Neural cell (in vitro differentiated cells): ENCODE measurements around the gene KLHL6. TPM values are rescaled to one million over a fixed set of nuclear protein-coding genes. Genes with fewer than 3 reads are reported as not detected.
A peak's percentile ranks its signal among the peaks of the same experiment; 100 is the strongest.

Experiments
- H2AFZ ChIP-seq: fragments of 200-600, 300-800 bp; sonication (generic), shearing (Covaris generic); 2 replicates; pipeline ENCODE4 v1.6.0; 2014; ENCODE audit warnings: low read depth, mild to moderate bottlenecking, antibody characterized with exemption, low read length, moderate library complexity
- H3F3A ChIP-seq: fragments of 200-600 bp; shearing (Covaris generic); 2 replicates; pipeline ENCODE4 v1.6.1; 2016; ENCODE audit warnings: mild to moderate bottlenecking, moderate library complexity, mixed read lengths, antibody characterized with exemption, low read length; ENCODE audit not compliant: insufficient read depth, poor library complexity, severe bottlenecking
- H3K27ac ChIP-seq: fragments of 200-600, 300-800 bp; sonication (generic), shearing (Covaris generic); 2 replicates; pipeline ENCODE4 v1.5.1; 2014; ENCODE audit warnings: mild to moderate bottlenecking, low read length, moderate library complexity
- H3K27me3 ChIP-seq: fragments of 300-800, 200-600 bp; sonication (generic), shearing (Covaris generic); 2 replicates; pipeline ENCODE4 v1.6.0; 2014; ENCODE audit warnings: mild to moderate bottlenecking, low read depth, low read length, moderate library complexity; ENCODE audit not compliant: insufficient read depth
- H3K36me3 ChIP-seq: fragments of 300-800, 200-600 bp; sonication (generic), shearing (Covaris generic); 2 replicates; pipeline ENCODE4 v1.5.1; 2014; ENCODE audit warnings: mild to moderate bottlenecking, antibody characterized with exemption, low read length, moderate library complexity; ENCODE audit not compliant: insufficient read depth
- H3K4me2 ChIP-seq: fragments of 300-800, 200-600 bp; sonication (generic), shearing (Covaris generic); 2 replicates; pipeline ENCODE4 v1.6.0; 2014; ENCODE audit warnings: mild to moderate bottlenecking, low read length
- H3K4me3 ChIP-seq: fragments of 300-800, 200-600 bp; sonication (generic), shearing (Covaris generic); 2 replicates; pipeline ENCODE4 v1.5.1; 2014; ENCODE audit warnings: mild to moderate bottlenecking, low read length, moderate library complexity
- H3K79me2 ChIP-seq: fragments of 200-600 bp; shearing (Covaris generic); replicated peaks from 2 replicates; pipeline ENCODE4 v1.6.0; 2014; ENCODE audit warnings: mild to moderate bottlenecking, low read length, moderate library complexity; ENCODE audit not compliant: insufficient read depth
- H3K9ac ChIP-seq: fragments of 300-800, 200-600 bp; sonication (generic), shearing (Covaris generic); 2 replicates; pipeline ENCODE4 v1.6.1; 2016; ENCODE audit warnings: mild to moderate bottlenecking, low read length, mixed read lengths
- H3K9me2 ChIP-seq: fragments of 200-600 bp; shearing (Covaris generic); 2 replicates; pipeline ENCODE4 v1.6.1; 2016; ENCODE audit warnings: mild to moderate bottlenecking, low read length, mixed read lengths; ENCODE audit not compliant: insufficient read depth
- H3K9me3 ChIP-seq: fragments of 200-600, 300-800 bp; sonication (generic), shearing (Covaris generic); 2 replicates; pipeline ENCODE4 v1.6.1; 2016; ENCODE audit warnings: mild to moderate bottlenecking, mixed run types, low read length, moderate library complexity, mixed read lengths
- H4K20me1 ChIP-seq: fragments of 200-600 bp; shearing (Covaris generic); 2 replicates; pipeline ENCODE4 v1.6.1; 2016; ENCODE audit warnings: mild to moderate bottlenecking, mixed run types; ENCODE audit not compliant: insufficient read depth
- EP300 ChIP-seq: fragments of 450-650 bp; conservative IDR thresholded peaks from 2 replicates; pipeline ENCODE4 v1.6.1; 2014; ENCODE audit warnings: antibody characterized with exemption, mild to moderate bottlenecking, moderate library complexity; ENCODE audit not compliant: poor library complexity, severe bottlenecking
- EZH2 ChIP-seq: fragments of 200-600, 300-800 bp; shearing (Covaris generic), sonication (generic); IDR thresholded peaks from 2 replicates; pipeline ENCODE4 v1.6.1; 2014; ENCODE audit warnings: antibody characterized with exemption, low read length, borderline replicate concordance, mild to moderate bottlenecking; ENCODE audit not compliant: insufficient read depth, poor library complexity, severe bottlenecking
- MXI1 ChIP-seq: fragments of 450-650 bp; conservative IDR thresholded peaks from 2 replicates; pipeline ENCODE4 v1.6.1; 2014; ENCODE audit warnings: antibody characterized with exemption, mild to moderate bottlenecking; ENCODE audit not compliant: poor library complexity, severe bottlenecking
- POLR2AphosphoS5 ChIP-seq: IDR thresholded peaks from 2 replicates; pipeline ENCODE4 v1.6.1; 2012
- RAD21 ChIP-seq: fragments of 450-650 bp; conservative IDR thresholded peaks from 2 replicates; pipeline ENCODE4 v1.6.1; 2014; ENCODE audit warnings: antibody characterized with exemption, mild to moderate bottlenecking, moderate library complexity
- SMC3 ChIP-seq: fragments of 450-650 bp; conservative IDR thresholded peaks from 2 replicates; pipeline ENCODE4 v1.6.1; 2014; ENCODE audit warnings: antibody characterized with exemption, mild to moderate bottlenecking, moderate library complexity; ENCODE audit not compliant: poor library complexity
- TAF1 ChIP-seq: IDR thresholded peaks from 2 replicates; pipeline ENCODE4 v1.6.1; 2012; ENCODE audit warnings: low read depth
- polyA plus RNA-seq: library from polyadenylated mRNA; depleted of rRNA; stranded (reverse); fragments of >200 nt; gene quantifications from 2 replicates; pipeline ENCODE4 v1.2.3, GENCODE V29; 2014
- TF ChIP-seq, protein P1 (sequence below): IDR thresholded peaks from 2 replicates; pipeline ENCODE4 v1.6.1; 2012; ENCODE audit warnings: borderline replicate concordance
- TF ChIP-seq, protein P2 (sequence below): fragments of 450-650 bp; IDR thresholded peaks from 2 replicates; pipeline ENCODE4 v1.5.1; 2014; ENCODE audit warnings: antibody characterized with exemption, mild to moderate bottlenecking, moderate library complexity; ENCODE audit not compliant: poor library complexity, severe bottlenecking

The KLHL6 gene
- polyA plus RNA-seq, 1 donor from 2014 or later, result not detected

DNA sequence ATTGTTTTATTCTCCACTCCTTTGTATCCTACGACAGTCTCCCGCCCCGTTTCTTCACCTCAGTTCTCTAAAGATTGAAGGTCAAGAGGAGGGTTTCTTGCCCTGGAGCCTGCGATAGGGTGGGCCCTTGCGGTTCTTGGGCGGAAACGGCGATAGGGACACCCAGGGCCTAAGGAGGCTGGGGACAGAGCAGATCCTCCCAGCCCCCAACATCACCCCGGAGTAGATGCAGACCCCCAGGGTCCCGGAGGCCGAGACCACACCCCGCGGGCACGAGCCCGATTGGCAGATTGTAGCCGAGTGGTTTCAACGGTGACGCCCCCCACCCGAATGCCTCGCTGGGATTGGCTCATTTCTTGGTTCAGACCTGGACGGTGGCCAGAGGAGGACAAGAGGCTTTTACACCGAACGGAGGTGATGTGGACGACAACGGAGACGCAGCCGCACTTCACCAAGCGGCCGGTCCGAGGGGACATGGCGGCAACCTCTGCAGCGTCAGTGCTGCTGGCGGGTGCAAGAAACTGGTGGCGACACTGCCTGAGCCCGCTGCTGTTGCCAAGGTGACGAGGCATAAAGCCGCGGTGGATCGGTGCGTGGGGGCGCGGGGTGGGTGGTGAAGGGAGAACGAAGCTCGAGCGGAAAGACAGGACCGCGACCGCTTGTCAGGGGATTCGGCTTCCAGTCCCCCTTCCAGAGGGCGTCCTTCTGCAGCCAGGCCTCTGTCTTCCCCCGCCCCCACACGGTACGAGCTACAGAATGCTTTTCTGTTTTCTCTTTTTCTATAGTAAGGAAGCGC lies 108.1 kb downstream of the KLHL6 start:
- Histone ChIP-seq H3K27ac (peak overlapping the region; percentile 94), H3K36me3 (no peaks in the 10 kb centered on the region), H3K79me2 (peaks cover 40% of the 10 kb centered on the region), H3K9ac (peak overlapping the region; percentile 89), H2AFZ (peak overlapping the region; percentile 98), H3F3A (no peaks in the 10 kb centered on the region), H3K9me3 (no peaks in the 10 kb centered on the region), H4K20me1 (no peaks in the 10 kb centered on the region), H3K4me3 (peak overlapping the region; percentile 84), H3K27me3 (no peaks in the 10 kb centered on the region), H3K4me2 (peak overlapping the region; percentile 97), H3K9me2 (no peaks in the 10 kb centered on the region)
- TF ChIP-seq RAD21, result peak; percentile 48
- TF ChIP-seq TAF1, result peak; percentile 96
- peak; percentile 45 for TF ChIP-seq SMC3
- TF ChIP-seq MXI1, result peak; percentile 88
- peak; percentile 62 for TF ChIP-seq EP300
- no peak for TF ChIP-seq EZH2
- TF ChIP-seq, protein P1, sequence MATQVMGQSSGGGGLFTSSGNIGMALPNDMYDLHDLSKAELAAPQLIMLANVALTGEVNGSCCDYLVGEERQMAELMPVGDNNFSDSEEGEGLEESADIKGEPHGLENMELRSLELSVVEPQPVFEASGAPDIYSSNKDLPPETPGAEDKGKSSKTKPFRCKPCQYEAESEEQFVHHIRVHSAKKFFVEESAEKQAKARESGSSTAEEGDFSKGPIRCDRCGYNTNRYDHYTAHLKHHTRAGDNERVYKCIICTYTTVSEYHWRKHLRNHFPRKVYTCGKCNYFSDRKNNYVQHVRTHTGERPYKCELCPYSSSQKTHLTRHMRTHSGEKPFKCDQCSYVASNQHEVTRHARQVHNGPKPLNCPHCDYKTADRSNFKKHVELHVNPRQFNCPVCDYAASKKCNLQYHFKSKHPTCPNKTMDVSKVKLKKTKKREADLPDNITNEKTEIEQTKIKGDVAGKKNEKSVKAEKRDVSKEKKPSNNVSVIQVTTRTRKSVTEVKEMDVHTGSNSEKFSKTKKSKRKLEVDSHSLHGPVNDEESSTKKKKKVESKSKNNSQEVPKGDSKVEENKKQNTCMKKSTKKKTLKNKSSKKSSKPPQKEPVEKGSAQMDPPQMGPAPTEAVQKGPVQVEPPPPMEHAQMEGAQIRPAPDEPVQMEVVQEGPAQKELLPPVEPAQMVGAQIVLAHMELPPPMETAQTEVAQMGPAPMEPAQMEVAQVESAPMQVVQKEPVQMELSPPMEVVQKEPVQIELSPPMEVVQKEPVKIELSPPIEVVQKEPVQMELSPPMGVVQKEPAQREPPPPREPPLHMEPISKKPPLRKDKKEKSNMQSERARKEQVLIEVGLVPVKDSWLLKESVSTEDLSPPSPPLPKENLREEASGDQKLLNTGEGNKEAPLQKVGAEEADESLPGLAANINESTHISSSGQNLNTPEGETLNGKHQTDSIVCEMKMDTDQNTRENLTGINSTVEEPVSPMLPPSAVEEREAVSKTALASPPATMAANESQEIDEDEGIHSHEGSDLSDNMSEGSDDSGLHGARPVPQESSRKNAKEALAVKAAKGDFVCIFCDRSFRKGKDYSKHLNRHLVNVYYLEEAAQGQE, result peak; percentile 90
- TF ChIP-seq POLR2AphosphoS5, result peak; percentile 91
- TF ChIP-seq, protein P2, sequence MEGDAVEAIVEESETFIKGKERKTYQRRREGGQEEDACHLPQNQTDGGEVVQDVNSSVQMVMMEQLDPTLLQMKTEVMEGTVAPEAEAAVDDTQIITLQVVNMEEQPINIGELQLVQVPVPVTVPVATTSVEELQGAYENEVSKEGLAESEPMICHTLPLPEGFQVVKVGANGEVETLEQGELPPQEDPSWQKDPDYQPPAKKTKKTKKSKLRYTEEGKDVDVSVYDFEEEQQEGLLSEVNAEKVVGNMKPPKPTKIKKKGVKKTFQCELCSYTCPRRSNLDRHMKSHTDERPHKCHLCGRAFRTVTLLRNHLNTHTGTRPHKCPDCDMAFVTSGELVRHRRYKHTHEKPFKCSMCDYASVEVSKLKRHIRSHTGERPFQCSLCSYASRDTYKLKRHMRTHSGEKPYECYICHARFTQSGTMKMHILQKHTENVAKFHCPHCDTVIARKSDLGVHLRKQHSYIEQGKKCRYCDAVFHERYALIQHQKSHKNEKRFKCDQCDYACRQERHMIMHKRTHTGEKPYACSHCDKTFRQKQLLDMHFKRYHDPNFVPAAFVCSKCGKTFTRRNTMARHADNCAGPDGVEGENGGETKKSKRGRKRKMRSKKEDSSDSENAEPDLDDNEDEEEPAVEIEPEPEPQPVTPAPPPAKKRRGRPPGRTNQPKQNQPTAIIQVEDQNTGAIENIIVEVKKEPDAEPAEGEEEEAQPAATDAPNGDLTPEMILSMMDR, result peak; percentile 44

DNA sequence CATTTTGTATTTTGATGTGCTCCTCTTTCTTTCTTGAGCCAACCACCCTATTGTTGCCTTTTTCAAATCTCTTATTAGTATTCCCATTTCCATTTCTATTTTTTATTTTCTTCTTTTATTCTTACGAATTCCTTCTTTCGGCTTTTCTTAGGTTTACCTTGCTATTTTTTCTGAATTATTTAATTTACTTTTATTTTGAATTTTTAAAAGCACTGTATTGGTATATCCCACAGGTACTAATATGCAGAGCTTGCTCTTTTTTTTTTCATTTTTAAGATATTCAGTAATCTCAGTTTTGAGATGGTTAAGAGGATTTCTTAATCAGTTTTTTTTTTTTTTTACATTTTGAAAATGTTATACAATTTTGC lies 108.7 kb downstream of the KLHL6 start:
- Histone ChIP-seq H2AFZ (peak overlapping the region; percentile 98), H3K79me2 (peaks cover 40% of the 10 kb centered on the region), H3K27me3 (no peaks in the 10 kb centered on the region), H3K27ac (peak overlapping the region; percentile 94), H3K9me2 (no peaks in the 10 kb centered on the region), H4K20me1 (no peaks in the 10 kb centered on the region), H3K4me2 (peak overlapping the region; percentile 12), H3K9me3 (no peaks in the 10 kb centered on the region), H3K36me3 (no peaks in the 10 kb centered on the region), H3K4me3 (peak overlapping the region; percentile 84), H3F3A (no peaks in the 10 kb centered on the region), H3K9ac (peak overlapping the region; percentile 89)
- TF ChIP-seq RAD21, result no peak
- no peak for TF ChIP-seq POLR2AphosphoS5
- TF ChIP-seq, protein P2, result no peak
- no peak for TF ChIP-seq MXI1
- no peak for TF ChIP-seq SMC3
- TF ChIP-seq, protein P1, result no peak
- TF ChIP-seq EP300, result no peak
- no peak for TF ChIP-seq EZH2
- no peak for TF ChIP-seq TAF1
